OCI-LY1 (cell line): ENCODE measurements around the gene FHL5.

Experiments
- CTCF ChIP-seq: fragments of 200-600 bp; sonication (generic), shearing (Covaris generic); IDR thresholded peaks from 2 replicates; pipeline ENCODE4 v1.5.1; 2017; ENCODE audit warnings: mild to moderate bottlenecking, antibody characterized with exemption, low read length, moderate library complexity, mixed read lengths
- EZH2 ChIP-seq: fragments of 200-600 bp; sonication (generic), shearing (Covaris generic); IDR thresholded peaks from 2 replicates; pipeline ENCODE4 v1.8.0; 2017; ENCODE audit warnings: borderline replicate concordance, mixed run types, mild to moderate bottlenecking, antibody characterized with exemption, low read length, moderate library complexity, mixed read lengths

- TF ChIP-seq CTCF (no peak), EZH2 (no peak)
Measured at GRCh38 chr6:96608074-96608473, 45.1 kb downstream of the FHL5 start.
